SK-N-MC (cell line): Measurements from ENCODE around the gene NUDT22.

Source experiments
- EZH2 ChIP-seq: fragments of 200-600 bp; sonication (generic); IDR thresholded peaks from one replicate; pipeline ENCODE4 v1.6.1; 2017; ENCODE audit warnings: antibody characterized with exemption
- POLR2AphosphoS5 ChIP-seq: IDR thresholded peaks from 2 replicates; pipeline ENCODE4 v1.6.1; 2012; ENCODE audit warnings: mild to moderate bottlenecking, low read depth, low read length, borderline replicate concordance

- TF ChIP-seq EZH2 (no peak), POLR2AphosphoS5 (no peak)
Observed at GRCh38 chr11:64266339-64266738, 40.3 kb downstream of the NUDT22 start.
